Heart left ventricle (tissue), 13 donors: Measurements from ENCODE around the gene PEX7.

ENCODE experiments used
- CTCF ChIP-seq, 12 donors: fragments of 200-600 bp; sonication (generic) in 4 of 12; IDR thresholded peaks; one replicate each; pipeline versions ENCODE4 v1.5.0 to v1.8.0; 2018 to 2022; ENCODE audit warnings: antibody characterized with exemption in 12 of 12, mild to moderate bottlenecking in 5 of 12
- POLR2A ChIP-seq, 2 donors: fragments of 450-650 bp; IDR thresholded peaks; one replicate each; pipeline ENCODE4 v1.6.1; 2017; ENCODE audit warnings: antibody characterized with exemption in 2 of 2, mild to moderate bottlenecking in 2 of 2, moderate library complexity in 2 of 2
- donor health status: ischemic (EF 13 %, LVEDD 7.1; RV severe dilation, severe dysfunction).
- donor health status: DM: no; HTN: yes; CAD: no.
- donor health status: DM: no; HTN: no; CAD: no.
- donor health status: ischemic (EF 25% LVEDD 6.9; RV normal size, moderate dysfunction).
- donor health status: ischemic (EF 25% LVEDD 5.7; RV mildly dilated, moderate dysfunction).
- donor health status: ischemic (EF 35%, LVEDD 5.7; RV mildly dilated, moderate dysfunction).
- donor health status: nonischemic (EF 11% LVEDD 7.7; RV severe dilation, severe dysfunction).
- donor health status: DM: yes; HTN: yes; CAD: no.
- donor health status: PGD.
- donor health status: ischemic (EF 29% LVEDD 5.4; RV normal size, mild dysfunction).
- donor health status: nonischemic (EF 23%, LVEDD 6.1; RV moderate dilation, normal function).

GRCh38 chr6:136843210-136843609 lies 20.8 kb downstream of the PEX7 start:
- TF ChIP-seq CTCF (IDR thresholded peaks at IDR 0.05) (no peak), POLR2A (IDR thresholded peaks at IDR 0.05) (no peak)
